HCT116 (cell line): ENCODE data around the gene UMODL1.

Experiments
- CEBPB ChIP-seq: IDR thresholded peaks from 2 replicates; pipeline ENCODE4 v1.6.1; 2012; ENCODE audit warnings: low read depth
- FOSL1 ChIP-seq: IDR thresholded peaks from 2 replicates; pipeline ENCODE4 v1.6.1; 2012; ENCODE audit warnings: low read depth
- JUND ChIP-seq: IDR thresholded peaks from 2 replicates; pipeline ENCODE4 v1.6.1; 2012
- POLR2A ChIP-seq: IDR thresholded peaks from 2 replicates; pipeline ENCODE4 v1.7.0; 2011; ENCODE audit warnings: borderline replicate concordance; ENCODE audit not compliant: insufficient read depth, insufficient read length; ENCODE audit errors: extremely low read depth
- SIN3A ChIP-seq: IDR thresholded peaks from 2 replicates; pipeline ENCODE4 v1.6.1; 2012; ENCODE audit warnings: low read depth
- YY1 ChIP-seq: IDR thresholded peaks from 2 replicates; pipeline ENCODE4 v1.6.1; 2011; ENCODE audit warnings: low read length, low read depth, moderate library complexity, mild to moderate bottlenecking; ENCODE audit not compliant: insufficient replicate concordance; ENCODE audit errors: extremely low read depth
- TF ChIP-seq, protein P1 (sequence below), 3 experiments: fragments of 200-600 bp in 1 of 3; sonication (generic) in 1 of 3; IDR thresholded peaks in 2 of 3; conservative IDR thresholded peaks in 1 of 3; 2 replicates each; pipeline ENCODE4 v1.5.1; 2012 to 2017; ENCODE audit warnings: low read depth in 2 of 3, low read length in 2 of 3, antibody characterized with exemption in 1 of 3, borderline replicate concordance in 1 of 3, control low read depth in 1 of 3, mild to moderate bottlenecking in 1 of 3, mixed read lengths in 1 of 3, mixed run types in 1 of 3, moderate library complexity in 1 of 3; ENCODE audit not compliant: insufficient read depth in 1 of 3

DNA sequence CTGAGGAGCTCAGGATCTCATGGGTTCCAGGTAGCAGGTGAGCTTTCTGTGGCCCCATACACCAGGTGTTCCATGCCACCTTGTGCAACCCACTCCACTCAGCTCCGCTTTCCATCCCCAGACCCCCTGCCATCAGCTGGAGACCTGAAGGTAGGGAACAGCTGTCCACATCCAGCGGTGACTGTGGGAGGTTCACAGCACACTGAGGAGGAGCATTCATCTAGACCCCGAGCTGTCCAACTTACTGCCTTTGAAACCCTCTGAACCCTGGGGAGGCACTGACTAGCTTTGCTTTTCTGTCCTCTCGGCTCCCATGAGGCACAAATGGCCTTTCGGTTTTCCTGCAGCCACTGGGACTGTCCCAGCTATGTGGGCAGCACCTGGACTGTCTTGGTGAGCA is 119.9 kb downstream of the UMODL1 start:
- TF ChIP-seq, protein P1, sequence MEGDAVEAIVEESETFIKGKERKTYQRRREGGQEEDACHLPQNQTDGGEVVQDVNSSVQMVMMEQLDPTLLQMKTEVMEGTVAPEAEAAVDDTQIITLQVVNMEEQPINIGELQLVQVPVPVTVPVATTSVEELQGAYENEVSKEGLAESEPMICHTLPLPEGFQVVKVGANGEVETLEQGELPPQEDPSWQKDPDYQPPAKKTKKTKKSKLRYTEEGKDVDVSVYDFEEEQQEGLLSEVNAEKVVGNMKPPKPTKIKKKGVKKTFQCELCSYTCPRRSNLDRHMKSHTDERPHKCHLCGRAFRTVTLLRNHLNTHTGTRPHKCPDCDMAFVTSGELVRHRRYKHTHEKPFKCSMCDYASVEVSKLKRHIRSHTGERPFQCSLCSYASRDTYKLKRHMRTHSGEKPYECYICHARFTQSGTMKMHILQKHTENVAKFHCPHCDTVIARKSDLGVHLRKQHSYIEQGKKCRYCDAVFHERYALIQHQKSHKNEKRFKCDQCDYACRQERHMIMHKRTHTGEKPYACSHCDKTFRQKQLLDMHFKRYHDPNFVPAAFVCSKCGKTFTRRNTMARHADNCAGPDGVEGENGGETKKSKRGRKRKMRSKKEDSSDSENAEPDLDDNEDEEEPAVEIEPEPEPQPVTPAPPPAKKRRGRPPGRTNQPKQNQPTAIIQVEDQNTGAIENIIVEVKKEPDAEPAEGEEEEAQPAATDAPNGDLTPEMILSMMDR (IDR thresholded peaks at IDR 0.05 in 2 of 3, conservative IDR thresholded peaks at IDR 0.05 in 1 of 3; ENCODE audit: borderline replicate concordance in 1 of 3, insufficient read depth in 1 of 3, low read depth in 2 of 3, low read length in 2 of 3): no peak
- no peak for TF ChIP-seq JUND
- no peak for TF ChIP-seq CEBPB
- TF ChIP-seq POLR2A: no peak
- no peak for TF ChIP-seq YY1
- no peak for TF ChIP-seq FOSL1
- TF ChIP-seq SIN3A: no peak
